ENCODE data around the gene PEX12. TPM values are rescaled to one million over a fixed set of nuclear protein-coding genes. Genes with fewer than 3 reads are reported as not detected.

The PEX12 gene
- total RNA-seq, 2 donors from 2014 or later = 9.4 to 11.6 TPM

DNA sequence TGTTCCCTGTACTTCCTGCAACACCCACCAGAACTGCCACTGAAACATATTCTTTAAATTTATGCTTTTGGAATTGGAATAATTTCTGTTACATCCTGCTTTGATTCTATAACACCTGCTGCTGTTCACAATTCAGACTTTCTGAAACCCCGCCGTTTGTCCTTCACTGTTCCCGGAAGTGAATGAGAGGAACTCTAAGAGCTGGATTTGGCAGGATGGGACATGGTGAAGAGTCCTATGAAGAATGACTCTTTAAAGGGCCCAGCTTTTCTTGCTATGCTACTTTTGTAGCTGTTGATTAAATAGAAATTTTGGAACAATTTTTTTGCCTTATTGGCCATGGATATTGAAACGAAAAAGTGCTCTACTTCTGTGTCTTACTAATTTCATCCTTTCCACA is 17.7 kb upstream of the PEX12 start:
- intact Hi-C loops (cut with DNase I) = no loop called here
- no peak for DNase-seq (ENCODE audit: low spot score)
- Histone ChIP-seq H3K4me3 (no peak overlapping the region), H3K27me3 (replicated peaks; ENCODE audit: insufficient read depth) (no peaks in the 10 kb centered on the region), H3K9me3 (no peaks in the 10 kb centered on the region), H3K36me3 (no peaks in the 10 kb centered on the region), H3K27ac (no peak overlapping the region), H3K4me1 (replicated peaks) (no peaks in the 10 kb centered on the region)
- WGBS = 88% methylated on average over 4 of the region's 4 CpGs
- TF ChIP-seq POLR2AphosphoS5 (IDR thresholded peaks at IDR 0.05) (no peak), POLR2A (IDR thresholded peaks at IDR 0.05) (no peak)
- TF ChIP-seq, protein P1, sequence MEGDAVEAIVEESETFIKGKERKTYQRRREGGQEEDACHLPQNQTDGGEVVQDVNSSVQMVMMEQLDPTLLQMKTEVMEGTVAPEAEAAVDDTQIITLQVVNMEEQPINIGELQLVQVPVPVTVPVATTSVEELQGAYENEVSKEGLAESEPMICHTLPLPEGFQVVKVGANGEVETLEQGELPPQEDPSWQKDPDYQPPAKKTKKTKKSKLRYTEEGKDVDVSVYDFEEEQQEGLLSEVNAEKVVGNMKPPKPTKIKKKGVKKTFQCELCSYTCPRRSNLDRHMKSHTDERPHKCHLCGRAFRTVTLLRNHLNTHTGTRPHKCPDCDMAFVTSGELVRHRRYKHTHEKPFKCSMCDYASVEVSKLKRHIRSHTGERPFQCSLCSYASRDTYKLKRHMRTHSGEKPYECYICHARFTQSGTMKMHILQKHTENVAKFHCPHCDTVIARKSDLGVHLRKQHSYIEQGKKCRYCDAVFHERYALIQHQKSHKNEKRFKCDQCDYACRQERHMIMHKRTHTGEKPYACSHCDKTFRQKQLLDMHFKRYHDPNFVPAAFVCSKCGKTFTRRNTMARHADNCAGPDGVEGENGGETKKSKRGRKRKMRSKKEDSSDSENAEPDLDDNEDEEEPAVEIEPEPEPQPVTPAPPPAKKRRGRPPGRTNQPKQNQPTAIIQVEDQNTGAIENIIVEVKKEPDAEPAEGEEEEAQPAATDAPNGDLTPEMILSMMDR (IDR thresholded peaks at IDR 0.05) = no peak

DNA sequence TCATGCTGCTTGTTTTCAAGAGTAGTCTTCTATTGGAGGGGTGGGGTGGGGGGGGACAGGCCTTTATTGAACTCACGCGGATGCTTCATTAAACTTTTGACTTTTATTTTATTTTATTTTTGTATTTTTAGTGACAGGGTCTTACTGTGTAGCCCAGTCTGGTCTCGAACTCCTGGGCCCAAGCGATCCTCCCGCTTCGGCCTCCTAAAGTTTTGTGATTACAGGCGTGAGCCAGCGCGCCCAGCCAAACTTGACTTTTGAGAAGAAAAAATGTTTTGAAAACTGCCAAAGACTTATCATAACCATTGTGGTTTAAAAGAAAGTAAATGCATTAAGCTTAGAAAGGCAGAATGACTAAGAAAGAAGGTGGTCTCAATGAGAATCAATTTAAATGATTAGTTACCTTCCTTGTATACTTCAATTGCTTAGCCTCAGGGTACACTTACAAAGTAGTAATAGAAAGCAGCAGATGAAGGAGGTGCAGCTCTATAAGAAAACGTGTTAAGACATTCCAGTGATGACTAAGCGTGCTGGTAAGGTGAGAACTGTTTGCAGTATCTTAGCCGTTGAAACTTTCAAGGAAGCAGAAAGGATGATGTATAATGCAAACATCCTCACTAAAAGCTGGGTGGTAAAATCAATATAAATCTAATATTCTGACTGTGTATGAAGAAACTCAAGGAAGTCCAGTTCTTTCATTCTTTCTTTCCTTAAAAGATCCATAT is 10.0 kb upstream of the PEX12 start:
- H3K4me1 ChIP-seq (replicated peaks) = peaks cover 7% of the 10 kb centered on the region
- H3K4me3 ChIP-seq = peak overlapping the region in 1 of 2 donors; percentile 84
- TF ChIP-seq POLR2AphosphoS5 (IDR thresholded peaks at IDR 0.05) (peak; percentile 63), POLR2A (IDR thresholded peaks at IDR 0.05) (no peak)
- TF ChIP-seq, protein P1 (IDR thresholded peaks at IDR 0.05) = no peak
- H3K27me3 ChIP-seq (replicated peaks; ENCODE audit: insufficient read depth) = no peaks in the 10 kb centered on the region
- intact Hi-C loops (cut with DNase I) = no loop called here
- H3K27ac ChIP-seq = peak overlapping the region in 1 of 2 donors; percentile 84
- DNase-seq (ENCODE audit: low spot score) = no peak
- H3K9me3 ChIP-seq = no peaks in the 10 kb centered on the region
- H3K36me3 ChIP-seq = no peaks in the 10 kb centered on the region
- WGBS = 36% methylated on average over 12 of the region's 12 CpGs

DNA sequence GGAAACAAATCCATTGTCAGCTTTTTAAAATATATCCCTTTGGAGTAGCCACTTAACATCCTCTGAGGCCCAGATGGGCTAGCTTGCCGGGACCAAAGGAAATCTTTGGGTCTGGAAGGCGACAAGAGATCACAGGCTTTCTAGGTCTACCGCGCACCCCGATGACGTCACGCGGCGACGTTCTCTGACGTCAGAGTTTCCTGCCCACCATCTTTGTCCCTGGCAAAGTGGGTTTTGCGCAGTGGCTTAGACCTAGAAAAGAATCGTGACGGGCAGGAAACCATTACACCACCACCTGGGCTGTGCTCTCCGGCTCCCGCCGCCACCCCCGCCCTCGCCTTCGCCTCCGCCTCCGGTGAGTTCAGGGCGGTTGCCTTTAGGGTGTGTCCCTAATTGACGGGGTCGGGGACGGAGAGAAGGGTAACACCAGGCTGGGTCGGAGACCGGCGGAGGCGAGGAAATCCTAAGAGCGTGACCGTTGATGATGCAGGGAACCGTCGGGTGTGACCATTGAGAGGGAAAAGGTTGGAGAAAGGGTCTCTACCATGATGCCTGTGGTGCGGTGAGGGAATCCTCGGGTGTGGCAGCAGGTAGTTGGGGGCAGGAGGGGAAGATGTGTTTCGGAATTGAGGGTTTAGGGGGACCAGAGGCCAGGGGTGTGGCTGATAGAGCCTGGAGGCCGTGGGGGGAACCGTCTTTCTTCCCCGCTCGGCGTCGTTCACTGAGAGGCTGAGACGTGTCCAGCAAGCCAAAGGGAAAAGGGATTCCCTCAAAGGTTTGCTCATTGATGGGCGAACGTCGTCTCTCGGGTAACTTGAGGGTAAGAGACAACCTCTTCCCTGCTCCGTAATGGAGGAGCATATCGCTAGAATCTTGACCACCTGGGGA is 8.9 kb upstream of the PEX12 start, which contains the start of gene AP2B1:
Gene AP2B1, plus strand, starts transcription at position 249 of the 888 bp plus-strand sequence. CDS start 6,709 bp downstream, outside the sequence.
- peak within 1 kb of the TSS; percentile 84 to 91 for H3K27ac ChIP-seq
- no peaks in the 10 kb centered on the region for H3K36me3 ChIP-seq
- TF ChIP-seq POLR2AphosphoS5 (IDR thresholded peaks at IDR 0.05) (peak; percentile 98), POLR2A (IDR thresholded peaks at IDR 0.05) (peak; percentile 67)
- TF ChIP-seq, protein P1 (IDR thresholded peaks at IDR 0.05) = peak in 1 of 4 experiments; percentile 23
- peak within 1 kb of the TSS; percentile 78 to 84 for H3K4me3 ChIP-seq
- DNase-seq (ENCODE audit: low spot score) = peak; percentile 82
- H3K4me1 ChIP-seq (replicated peaks) = peaks cover 7% of the 10 kb centered on the region
- no peaks in the 10 kb centered on the region for H3K27me3 ChIP-seq (replicated peaks; ENCODE audit: insufficient read depth)
- intact Hi-C loops (cut with DNase I) = loop anchor here (1.0 kb wide), 1 partner anchor 9 kb away; the partner anchor contains the start of gene PEX12
- H3K9me3 ChIP-seq = no peaks in the 10 kb centered on the region
- under 1% methylated on average over 50 of the region's 50 CpGs for WGBS

DNA sequence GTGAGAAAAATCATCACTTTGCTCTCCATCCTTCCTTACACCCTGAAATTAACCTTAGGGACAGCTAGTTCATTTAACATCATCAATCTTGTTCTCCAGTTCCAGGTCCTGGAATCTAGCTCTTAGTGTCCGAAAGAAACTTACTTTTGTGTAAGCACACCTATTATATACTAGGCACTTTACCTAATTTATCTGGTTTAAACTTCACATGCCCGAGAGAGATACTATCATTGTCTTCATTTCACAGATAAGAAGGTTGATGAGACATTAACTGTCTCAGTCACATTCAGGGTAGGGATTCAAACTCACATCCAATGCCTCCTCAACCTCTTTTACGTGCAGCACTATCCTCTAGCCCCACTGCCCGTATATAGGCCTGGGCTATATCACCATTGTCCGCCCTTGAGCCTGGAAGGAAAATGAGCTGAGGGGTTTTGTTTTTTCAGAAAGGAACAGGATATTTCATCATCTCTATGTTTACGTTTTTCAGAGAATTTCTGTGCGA is 8.2 kb upstream of the PEX12 start:
- H3K36me3 ChIP-seq = no peaks in the 10 kb centered on the region
- no peak for DNase-seq (ENCODE audit: low spot score)
- peak overlapping the region; percentile 78 to 84 for H3K4me3 ChIP-seq
- H3K4me1 ChIP-seq (replicated peaks) = peaks cover 7% of the 10 kb centered on the region
- no peaks in the 10 kb centered on the region for H3K27me3 ChIP-seq (replicated peaks; ENCODE audit: insufficient read depth)
- no peaks in the 10 kb centered on the region for H3K9me3 ChIP-seq
- 24% methylated on average over 7 of the region's 7 CpGs for WGBS
- peak overlapping the region; percentile 84 to 91 for H3K27ac ChIP-seq
- intact Hi-C loops (cut with DNase I) = loop anchor here (1.0 kb wide), 1 partner anchor 8 kb away; the partner anchor contains the start of gene PEX12
- TF ChIP-seq, protein P1 (IDR thresholded peaks at IDR 0.05) = no peak

All from prostate gland (tissue), 2 donors.